GM04503 (cell line): Measurements from ENCODE around the gene TBPL2.
"Not testable (repeated sequence)": the region's sequence is repeated elsewhere in the genome, so short reads cannot be mapped to it uniquely, and the experiment has no call there.

ENCODE experiments used
- DNase-seq: peaks from one replicate; pipeline ENCODE4 v3.0.0-alpha.2; 2012; ENCODE audit warnings: low read depth

Gene TBPL2

GRCh38 chr14:55438066-55438683 lies 2.2 kb downstream of the TBPL2 start:
- no peak for DNase-seq

- DNase-seq, result no peak
Measured at GRCh38 chr14:55436931-55437330, 3.5 kb downstream of the TBPL2 start.

- DNase-seq, result no peak
Measured at GRCh38 chr14:55436519-55436918, 3.9 kb downstream of the TBPL2 start.

- no peak for DNase-seq
Measured at GRCh38 chr14:55434805-55435174, 5.6 kb downstream of the TBPL2 start.

GRCh38 chr14:55433880-55434804 lies 6.3 kb downstream of the TBPL2 start:
- DNase-seq, result no peak

- DNase-seq, result no peak
Measured at GRCh38 chr14:55432628-55433027, 7.8 kb downstream of the TBPL2 start.

- DNase-seq, result no peak
Measured at GRCh38 chr14:55430024-55430690, 10.3 kb downstream of the TBPL2 start.

GRCh38 chr14:55427439-55427838 lies 13.0 kb downstream of the TBPL2 start:
- DNase-seq, result no peak

- no peak for DNase-seq
Measured at GRCh38 chr14:55426891-55427290, 13.5 kb downstream of the TBPL2 start.

- no peak for DNase-seq
Measured at GRCh38 chr14:55425091-55425490, 15.3 kb downstream of the TBPL2 start.

GRCh38 chr14:55423969-55424368 lies 16.4 kb downstream of the TBPL2 start:
- no peak for DNase-seq

- not testable (repeated sequence) for DNase-seq
Measured at GRCh38 chr14:55422338-55422737, 18.1 kb downstream of the TBPL2 start.

- DNase-seq, result no peak
Measured at GRCh38 chr14:55419663-55420062, 20.8 kb downstream of the TBPL2 start.

- no peak for DNase-seq
Measured at GRCh38 chr14:55418411-55418810, 22.0 kb downstream of the TBPL2 start.

GRCh38 chr14:55417955-55418354 lies 22.5 kb downstream of the TBPL2 start:
- DNase-seq, result no peak

- no peak for DNase-seq
Measured at GRCh38 chr14:55416866-55417265, 23.6 kb downstream of the TBPL2 start.

- no peak for DNase-seq
Measured at GRCh38 chr14:55414551-55414950, 25.9 kb downstream of the TBPL2 start.

- no peak for DNase-seq
Measured at GRCh38 chr14:55412676-55413075, 27.7 kb downstream of the TBPL2 start.

- peak; percentile 46 for DNase-seq
Measured at GRCh38 chr14:55411426-55412389, 28.7 kb downstream of the TBPL2 start, which contains the start of gene ATG14. ATG14 (minus strand) TSS chr14:55411830; CDS start chr14:55411822, 8 bp downstream.

- DNase-seq, result no peak
Measured at GRCh38 chr14:55410876-55411275, 29.5 kb downstream of the TBPL2 start.

GRCh38 chr14:55404173-55404854 lies 36.1 kb downstream of the TBPL2 start:
- no peak for DNase-seq
